22Rv1 (cell line): ENCODE data around the gene MTMR12.

Experiments used
- H3K27ac ChIP-seq: fragments of 450-650 bp; 2 replicates; pipeline ENCODE4 v1.5.1; 2017
- CTCF ChIP-seq: fragments of 450-650 bp; IDR thresholded peaks from 2 replicates; pipeline ENCODE4 v1.5.1; 2017; ENCODE audit warnings: mild to moderate bottlenecking
- ZFX ChIP-seq: fragments of 450-650 bp; IDR thresholded peaks from 2 replicates; pipeline ENCODE4 v1.6.1; 2017; ENCODE audit warnings: antibody characterized with exemption, borderline replicate concordance

The MTMR12 gene

DNA sequence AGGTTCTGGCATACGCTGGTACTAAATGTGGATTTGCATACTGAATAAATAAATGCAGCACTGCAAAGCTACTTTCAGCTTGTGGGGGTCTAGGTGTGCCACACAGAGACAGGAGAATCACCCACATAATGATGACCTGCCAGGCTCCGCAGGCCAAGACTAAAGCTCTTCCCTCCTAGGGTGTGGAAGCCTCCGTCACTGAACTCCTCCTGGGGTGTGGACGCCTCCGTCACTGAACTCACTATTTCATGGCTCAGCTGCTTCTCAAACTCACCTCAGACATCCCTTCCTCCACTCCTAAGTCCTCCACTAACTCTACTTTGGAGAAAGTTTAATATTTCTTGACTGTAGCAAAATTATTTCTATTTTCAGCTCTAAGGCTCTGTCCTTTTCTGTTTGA is 73.4 kb downstream of the MTMR12 start:
- TF ChIP-seq ZFX, result no peak
- no peak for TF ChIP-seq CTCF
- H3K27ac ChIP-seq, result no peak overlapping the region

GRCh38 chr5:32233696-32234447 is 78.9 kb downstream of the MTMR12 start:
- H3K27ac ChIP-seq, result peak overlapping the region; percentile 93
- no peak for TF ChIP-seq CTCF
- TF ChIP-seq ZFX, result no peak

DNA sequence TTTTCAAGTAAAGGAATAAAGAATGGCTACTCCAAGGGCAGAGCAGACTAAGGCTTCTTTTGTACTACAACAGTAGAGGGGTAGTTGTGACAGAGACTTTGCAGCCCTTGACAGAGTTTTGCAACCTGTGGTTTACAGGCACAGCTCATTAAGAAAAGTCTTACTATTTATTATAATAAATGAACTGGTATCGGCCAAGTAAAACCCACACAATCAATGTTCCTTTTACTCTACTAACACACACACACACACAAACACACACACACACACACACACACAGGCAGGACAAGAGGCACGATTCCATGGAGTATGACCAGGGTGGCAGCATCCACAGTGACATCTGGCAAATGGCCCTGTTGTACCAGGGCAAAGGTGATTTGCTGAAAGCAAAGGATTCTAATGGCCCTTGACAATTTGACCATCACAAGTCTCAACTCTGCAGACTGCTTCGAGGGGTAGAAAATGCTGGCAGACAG is 79.5 kb downstream of the MTMR12 start:
- peak overlapping the region; percentile 93 for H3K27ac ChIP-seq
- TF ChIP-seq CTCF, result no peak
- TF ChIP-seq ZFX, result no peak

GRCh38 chr5:32232441-32233219 is 80.1 kb downstream of the MTMR12 start:
- H3K27ac ChIP-seq, result peak overlapping the region; percentile 93
- TF ChIP-seq CTCF (peak; percentile 89), ZFX (no peak)

GRCh38 chr5:32231929-32232328 is 80.8 kb downstream of the MTMR12 start:
- peak overlapping the region; percentile 93 for H3K27ac ChIP-seq
- TF ChIP-seq ZFX (no peak), CTCF (no peak)

DNA sequence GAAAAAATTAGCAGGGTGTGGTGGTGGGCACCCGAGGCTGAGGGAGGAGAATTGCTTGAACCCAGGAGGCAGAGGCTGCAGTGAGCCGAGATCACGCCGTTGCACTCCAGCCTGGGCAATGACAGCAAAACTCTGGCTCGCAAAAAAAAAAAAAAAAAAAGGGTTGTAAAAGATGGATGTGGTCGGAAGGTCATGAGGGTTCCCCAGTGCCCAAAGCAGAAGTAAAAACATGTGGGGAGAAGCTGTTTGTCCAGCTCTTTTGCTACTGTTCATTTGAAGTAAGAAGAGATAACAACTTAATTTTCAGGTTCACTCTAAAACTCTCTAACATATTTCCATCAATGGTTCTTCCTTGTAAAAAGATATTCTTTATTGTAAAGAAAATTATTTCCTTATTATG is 81.5 kb downstream of the MTMR12 start:
- TF ChIP-seq CTCF (no peak), ZFX (no peak)
- H3K27ac ChIP-seq, result peak overlapping the region; percentile 5; the same call in 1 of the 2 replicates
